HL-60 (cell line): ENCODE measurements around the gene AFAP1.

Experiments used
- DNase-seq, 2 experiments: peaks; one replicate each; pipeline ENCODE4 v3.0.0-alpha.2; 2010 to 2020; ENCODE audit warnings: low read depth in 1 of 2, low spot score in 1 of 2
- H3K27ac ChIP-seq: fragments of 250-450 bp; sonication (Bioruptor Pico); replicated peaks from 2 replicates; pipeline ENCODE4 v1.5.1; 2020; ENCODE audit warnings: mild to moderate bottlenecking, moderate library complexity
- H3K27me3 ChIP-seq: fragments of 250-450 bp; sonication (Bioruptor Pico); 2 replicates; pipeline ENCODE4 v1.5.1; 2021; ENCODE audit warnings: mild to moderate bottlenecking, moderate library complexity; ENCODE audit not compliant: insufficient read depth, poor library complexity, severe bottlenecking
- H3K4me3 ChIP-seq: replicated peaks from 2 replicates; pipeline ENCODE4 v1.5.1; 2011; ENCODE audit warnings: mild to moderate bottlenecking, control low read depth, low read length; ENCODE audit not compliant: insufficient read depth
- CTCF ChIP-seq: IDR thresholded peaks from one replicate; pipeline ENCODE4 v1.5.1; 2011; ENCODE audit warnings: low read length, control low read depth, inconsistent platforms; ENCODE audit not compliant: insufficient read depth
- GABPA ChIP-seq: IDR thresholded peaks from 2 replicates; pipeline ENCODE4 v1.6.1; 2012; ENCODE audit warnings: low read depth
- POLR2AphosphoS5 ChIP-seq: IDR thresholded peaks from 2 replicates; pipeline ENCODE4 v1.6.1; 2012; ENCODE audit warnings: low read depth
- SPI1 ChIP-seq: IDR thresholded peaks from 2 replicates; pipeline ENCODE4 v1.6.1; 2012; ENCODE audit warnings: low read depth, mild to moderate bottlenecking, borderline replicate concordance
- TF ChIP-seq, protein P1 (sequence below): IDR thresholded peaks from 2 replicates; pipeline ENCODE4 v1.6.1; 2012; ENCODE audit warnings: low read depth; ENCODE audit not compliant: insufficient replicate concordance

AFAP1 gene

GRCh38 chr4:7937006-7937405 lies 2.7 kb downstream of the AFAP1 start:
- Histone ChIP-seq H3K27me3 (peaks cover 30% of the 10 kb centered on the region), H3K27ac (no peak overlapping the region), H3K4me3 (no peak overlapping the region)
- DNase-seq: no peak
- no peak for TF ChIP-seq SPI1
- TF ChIP-seq POLR2AphosphoS5: no peak
- no peak for TF ChIP-seq CTCF
- TF ChIP-seq, protein P1, sequence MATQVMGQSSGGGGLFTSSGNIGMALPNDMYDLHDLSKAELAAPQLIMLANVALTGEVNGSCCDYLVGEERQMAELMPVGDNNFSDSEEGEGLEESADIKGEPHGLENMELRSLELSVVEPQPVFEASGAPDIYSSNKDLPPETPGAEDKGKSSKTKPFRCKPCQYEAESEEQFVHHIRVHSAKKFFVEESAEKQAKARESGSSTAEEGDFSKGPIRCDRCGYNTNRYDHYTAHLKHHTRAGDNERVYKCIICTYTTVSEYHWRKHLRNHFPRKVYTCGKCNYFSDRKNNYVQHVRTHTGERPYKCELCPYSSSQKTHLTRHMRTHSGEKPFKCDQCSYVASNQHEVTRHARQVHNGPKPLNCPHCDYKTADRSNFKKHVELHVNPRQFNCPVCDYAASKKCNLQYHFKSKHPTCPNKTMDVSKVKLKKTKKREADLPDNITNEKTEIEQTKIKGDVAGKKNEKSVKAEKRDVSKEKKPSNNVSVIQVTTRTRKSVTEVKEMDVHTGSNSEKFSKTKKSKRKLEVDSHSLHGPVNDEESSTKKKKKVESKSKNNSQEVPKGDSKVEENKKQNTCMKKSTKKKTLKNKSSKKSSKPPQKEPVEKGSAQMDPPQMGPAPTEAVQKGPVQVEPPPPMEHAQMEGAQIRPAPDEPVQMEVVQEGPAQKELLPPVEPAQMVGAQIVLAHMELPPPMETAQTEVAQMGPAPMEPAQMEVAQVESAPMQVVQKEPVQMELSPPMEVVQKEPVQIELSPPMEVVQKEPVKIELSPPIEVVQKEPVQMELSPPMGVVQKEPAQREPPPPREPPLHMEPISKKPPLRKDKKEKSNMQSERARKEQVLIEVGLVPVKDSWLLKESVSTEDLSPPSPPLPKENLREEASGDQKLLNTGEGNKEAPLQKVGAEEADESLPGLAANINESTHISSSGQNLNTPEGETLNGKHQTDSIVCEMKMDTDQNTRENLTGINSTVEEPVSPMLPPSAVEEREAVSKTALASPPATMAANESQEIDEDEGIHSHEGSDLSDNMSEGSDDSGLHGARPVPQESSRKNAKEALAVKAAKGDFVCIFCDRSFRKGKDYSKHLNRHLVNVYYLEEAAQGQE: no peak
- no peak for TF ChIP-seq GABPA

GRCh38 chr4:7933651-7934510 lies 5.8 kb downstream of the AFAP1 start:
- Histone ChIP-seq H3K4me3 (no peak overlapping the region), H3K27me3 (peaks cover 19% of the 10 kb centered on the region), H3K27ac (no peak overlapping the region)
- no peak for DNase-seq
- TF ChIP-seq SPI1 (no peak), POLR2AphosphoS5 (no peak), GABPA (no peak), CTCF (no peak)
- TF ChIP-seq, protein P1: no peak

GRCh38 chr4:7932287-7932686 lies 7.4 kb downstream of the AFAP1 start:
- Histone ChIP-seq H3K27me3 (peaks cover 10% of the 10 kb centered on the region), H3K4me3 (no peak overlapping the region), H3K27ac (no peak overlapping the region)
- TF ChIP-seq SPI1: no peak
- no peak for TF ChIP-seq GABPA
- DNase-seq: no peak

DNA sequence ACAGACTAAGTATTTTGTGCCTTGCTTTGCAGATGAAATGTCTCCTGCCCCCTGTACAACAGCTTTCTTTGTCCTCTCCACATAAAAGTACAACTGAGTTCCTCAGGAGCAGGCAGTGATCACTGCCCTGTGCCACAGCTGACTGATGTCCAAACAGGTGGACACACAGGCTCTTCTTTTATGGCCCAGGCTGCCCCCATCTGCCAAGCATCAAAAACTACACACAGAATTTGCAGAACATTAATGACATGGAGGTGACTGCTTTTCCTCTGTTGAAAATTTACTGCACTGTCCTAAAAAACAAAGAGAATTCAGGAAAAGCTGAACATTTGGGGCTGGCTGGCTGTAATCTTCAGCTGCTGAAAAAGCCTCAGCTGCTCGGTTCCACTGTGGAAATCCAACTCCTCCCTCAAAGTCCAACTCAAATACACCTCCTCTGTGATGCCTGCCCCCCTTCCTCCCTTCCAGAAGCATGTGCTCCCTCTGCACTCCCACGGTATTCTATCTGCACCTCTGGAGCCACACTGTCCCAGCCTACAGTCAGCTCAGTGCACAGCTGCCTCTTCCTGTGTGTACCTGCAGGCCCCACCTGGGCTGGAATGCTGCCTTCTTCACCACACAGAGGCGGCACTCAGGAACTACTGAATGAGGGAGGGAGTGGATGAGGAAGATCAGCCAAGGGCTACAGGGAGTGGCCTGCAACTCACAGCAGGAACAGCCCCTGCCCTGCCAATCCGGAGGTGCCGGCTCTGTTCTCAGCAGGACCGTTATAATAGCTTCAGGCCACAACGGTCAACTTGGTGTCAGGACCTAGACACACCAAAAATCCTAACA lies 10.3 kb downstream of the AFAP1 start:
- no peak for DNase-seq
- no peak for TF ChIP-seq GABPA
- TF ChIP-seq SPI1: no peak
- no peak for TF ChIP-seq POLR2AphosphoS5
- no peak for TF ChIP-seq CTCF
- TF ChIP-seq, protein P1: no peak
- Histone ChIP-seq H3K27ac (no peak overlapping the region), H3K4me3 (no peak overlapping the region), H3K27me3 (peaks cover 3% of the 10 kb centered on the region)
